OCI-LY1 (cell line): ENCODE results near the gene C3orf80.

Source experiments
- H2AFZ ChIP-seq: fragments of 200-600 bp; sonication (generic), shearing (Covaris generic); 2 replicates; pipeline ENCODE4 v1.6.0; 2014; ENCODE audit warnings: antibody characterized with exemption, mild to moderate bottlenecking, low read length
- H3F3A ChIP-seq: fragments of 200-600 bp; sonication (generic), shearing (Covaris generic); 2 replicates; pipeline ENCODE4 v1.6.0; 2014; ENCODE audit warnings: mild to moderate bottlenecking, antibody characterized with exemption, low read length, moderate library complexity; ENCODE audit not compliant: insufficient read depth
- H3K27ac ChIP-seq: fragments of 200-600 bp; sonication (generic); 2 replicates; pipeline ENCODE4 v1.5.1; 2014; ENCODE audit warnings: low read length, mixed run types, mild to moderate bottlenecking, low read depth; ENCODE audit not compliant: poor library complexity, severe bottlenecking
- H3K27me3 ChIP-seq: fragments of 200-600 bp; sonication (generic); 2 replicates; pipeline ENCODE4 v1.6.0; 2014; ENCODE audit warnings: antibody characterized with exemption, mild to moderate bottlenecking, low read length, moderate library complexity; ENCODE audit not compliant: insufficient read depth
- H3K36me3 ChIP-seq: fragments of 200-600 bp; sonication (generic); 2 replicates; pipeline ENCODE4 v1.6.1; 2014; ENCODE audit warnings: mild to moderate bottlenecking, antibody characterized with exemption, low read length, moderate library complexity, mixed read lengths; ENCODE audit not compliant: insufficient read depth
- H3K4me1 ChIP-seq: fragments of 200-600 bp; sonication (generic); 2 replicates; pipeline ENCODE4 v1.5.1; 2014; ENCODE audit warnings: mild to moderate bottlenecking, low read length, moderate library complexity; ENCODE audit not compliant: insufficient read depth, severe bottlenecking
- H3K4me2 ChIP-seq: fragments of 200-600 bp; sonication (generic), shearing (Covaris generic); 2 replicates; pipeline ENCODE4 v1.6.1; 2014; ENCODE audit warnings: low read length
- H3K4me3 ChIP-seq: fragments of 200-600 bp; sonication (generic); 2 replicates; pipeline ENCODE4 v1.5.1; 2014; ENCODE audit warnings: low read length, low read depth, mild to moderate bottlenecking, mixed read lengths; ENCODE audit not compliant: poor library complexity, severe bottlenecking
- H3K79me2 ChIP-seq: fragments of 200-600 bp; shearing (Covaris generic); 2 replicates; pipeline ENCODE4 v1.6.1; 2016; ENCODE audit warnings: mixed run types, low read length, mixed read lengths; ENCODE audit not compliant: insufficient read depth
- H3K9ac ChIP-seq: fragments of 200-600 bp; sonication (generic), shearing (Covaris generic); 2 replicates; pipeline ENCODE4 v1.6.1; 2014; ENCODE audit warnings: mild to moderate bottlenecking, low read length, mixed read lengths
- H3K9me2 ChIP-seq: fragments of 200-600 bp; sonication (generic), shearing (Covaris generic); 2 replicates; pipeline ENCODE4 v1.6.1; 2014; ENCODE audit warnings: low read depth, mild to moderate bottlenecking, low read length, mixed read lengths
- H3K9me3 ChIP-seq: fragments of 200-600 bp; shearing (Covaris generic); 2 replicates; pipeline ENCODE4 v1.6.1; 2014; ENCODE audit warnings: low read length, mixed read lengths
- H4K20me1 ChIP-seq: fragments of 200-600 bp; sonication (generic), shearing (Covaris generic); 2 replicates; pipeline ENCODE4 v1.6.0; 2016; ENCODE audit warnings: mild to moderate bottlenecking, low read length; ENCODE audit not compliant: insufficient read depth
- EZH2 ChIP-seq: fragments of 200-600 bp; sonication (generic), shearing (Covaris generic); IDR thresholded peaks from 2 replicates; pipeline ENCODE4 v1.8.0; 2017; ENCODE audit warnings: borderline replicate concordance, mixed run types, mild to moderate bottlenecking, antibody characterized with exemption, low read length, moderate library complexity, mixed read lengths
- TF ChIP-seq, protein P1 (sequence below): fragments of 200-600 bp; sonication (generic), shearing (Covaris generic); IDR thresholded peaks from 2 replicates; pipeline ENCODE4 v1.5.1; 2017; ENCODE audit warnings: mild to moderate bottlenecking, antibody characterized with exemption, low read length, moderate library complexity, mixed read lengths

C3orf80 gene

DNA sequence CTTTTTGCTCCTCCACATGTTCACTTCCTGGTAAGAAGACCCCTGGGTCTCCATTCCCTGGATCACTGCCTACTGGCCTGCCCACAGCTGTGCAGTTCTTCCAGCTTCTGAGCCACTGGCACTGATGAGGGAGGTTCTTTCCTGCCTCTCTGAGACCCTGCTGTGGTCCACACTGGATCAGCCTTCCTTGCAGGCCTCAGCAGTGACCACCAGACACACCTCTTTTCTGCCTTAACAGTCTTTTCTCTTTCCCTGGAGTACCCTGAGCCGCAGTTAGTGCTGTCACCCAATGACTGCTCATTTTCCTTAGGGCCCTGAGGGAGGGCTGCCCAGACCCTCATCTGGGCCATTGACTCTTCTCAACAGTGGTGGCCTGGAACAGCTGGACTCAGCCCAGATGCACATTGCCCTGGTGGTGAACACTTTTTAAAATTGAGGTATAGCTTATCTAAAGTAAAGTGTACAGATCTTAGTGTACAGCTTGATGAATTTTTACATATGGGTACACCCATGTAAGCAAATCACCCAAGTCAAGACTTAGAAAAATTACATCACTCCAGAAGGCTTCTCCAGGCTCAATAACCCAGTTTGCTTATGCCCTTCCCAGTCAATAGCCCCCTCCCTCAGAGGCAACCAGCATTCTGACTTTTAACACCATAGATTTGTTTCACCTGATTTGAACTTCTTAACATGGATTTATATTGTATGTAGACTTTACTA lies 32.8 kb upstream of the C3orf80 start:
- Histone ChIP-seq H3K9ac (no peak overlapping the region), H3K4me1 (no peaks in the 10 kb centered on the region), H3K4me2 (no peak overlapping the region), H3K9me3 (no peaks in the 10 kb centered on the region), H3K36me3 (no peaks in the 10 kb centered on the region), H2AFZ (no peak overlapping the region), H3K79me2 (no peaks in the 10 kb centered on the region), H3K27ac (no peak overlapping the region), H3F3A (no peaks in the 10 kb centered on the region), H4K20me1 (no peaks in the 10 kb centered on the region), H3K4me3 (no peak overlapping the region), H3K27me3 (no peaks in the 10 kb centered on the region), H3K9me2 (no peaks in the 10 kb centered on the region)
- no peak for TF ChIP-seq EZH2
- TF ChIP-seq, protein P1, sequence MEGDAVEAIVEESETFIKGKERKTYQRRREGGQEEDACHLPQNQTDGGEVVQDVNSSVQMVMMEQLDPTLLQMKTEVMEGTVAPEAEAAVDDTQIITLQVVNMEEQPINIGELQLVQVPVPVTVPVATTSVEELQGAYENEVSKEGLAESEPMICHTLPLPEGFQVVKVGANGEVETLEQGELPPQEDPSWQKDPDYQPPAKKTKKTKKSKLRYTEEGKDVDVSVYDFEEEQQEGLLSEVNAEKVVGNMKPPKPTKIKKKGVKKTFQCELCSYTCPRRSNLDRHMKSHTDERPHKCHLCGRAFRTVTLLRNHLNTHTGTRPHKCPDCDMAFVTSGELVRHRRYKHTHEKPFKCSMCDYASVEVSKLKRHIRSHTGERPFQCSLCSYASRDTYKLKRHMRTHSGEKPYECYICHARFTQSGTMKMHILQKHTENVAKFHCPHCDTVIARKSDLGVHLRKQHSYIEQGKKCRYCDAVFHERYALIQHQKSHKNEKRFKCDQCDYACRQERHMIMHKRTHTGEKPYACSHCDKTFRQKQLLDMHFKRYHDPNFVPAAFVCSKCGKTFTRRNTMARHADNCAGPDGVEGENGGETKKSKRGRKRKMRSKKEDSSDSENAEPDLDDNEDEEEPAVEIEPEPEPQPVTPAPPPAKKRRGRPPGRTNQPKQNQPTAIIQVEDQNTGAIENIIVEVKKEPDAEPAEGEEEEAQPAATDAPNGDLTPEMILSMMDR = no peak

DNA sequence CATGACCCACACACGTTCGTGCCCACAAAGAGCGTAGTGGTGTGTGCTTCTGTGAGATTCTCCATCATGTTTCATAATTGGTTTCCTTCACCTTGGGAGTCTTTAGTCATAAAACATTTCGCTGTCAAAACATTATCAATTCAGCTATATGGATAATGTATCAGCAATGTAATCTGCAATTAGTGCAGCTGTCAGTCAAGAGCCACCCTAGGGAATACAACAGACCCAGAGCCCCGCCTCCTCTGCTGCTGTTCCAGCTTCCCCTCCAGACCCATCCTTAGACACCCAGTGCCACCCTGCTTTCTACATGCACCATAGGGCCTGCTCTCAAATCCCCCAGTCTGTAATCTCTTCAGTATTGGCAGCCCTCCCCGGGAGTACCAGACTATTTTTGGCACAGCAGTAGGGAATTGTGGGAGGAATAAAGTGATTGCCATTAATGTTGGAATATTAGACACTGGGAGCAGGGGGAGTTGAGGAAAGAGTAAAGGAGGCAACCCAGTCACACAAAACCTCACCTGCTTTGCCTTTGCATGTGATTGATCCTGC lies 31.5 kb upstream of the C3orf80 start:
- Histone ChIP-seq H2AFZ (no peak overlapping the region), H3K79me2 (no peaks in the 10 kb centered on the region), H3K9ac (no peak overlapping the region), H3K9me3 (no peaks in the 10 kb centered on the region), H3K9me2 (no peaks in the 10 kb centered on the region), H3F3A (no peaks in the 10 kb centered on the region), H3K4me3 (no peak overlapping the region), H3K36me3 (no peaks in the 10 kb centered on the region), H3K4me2 (no peak overlapping the region), H3K4me1 (no peaks in the 10 kb centered on the region), H4K20me1 (no peaks in the 10 kb centered on the region), H3K27ac (no peak overlapping the region), H3K27me3 (no peaks in the 10 kb centered on the region)
- TF ChIP-seq, protein P1 = no peak
- TF ChIP-seq EZH2 = no peak

- Histone ChIP-seq H2AFZ (no peak overlapping the region), H3K4me2 (no peak overlapping the region), H3K79me2 (no peaks in the 10 kb centered on the region), H4K20me1 (no peaks in the 10 kb centered on the region), H3K9me2 (no peaks in the 10 kb centered on the region), H3K9ac (no peak overlapping the region), H3K27me3 (no peaks in the 10 kb centered on the region), H3K4me1 (no peaks in the 10 kb centered on the region), H3K4me3 (no peak overlapping the region), H3K9me3 (no peaks in the 10 kb centered on the region), H3K27ac (no peak overlapping the region), H3K36me3 (no peaks in the 10 kb centered on the region), H3F3A (no peaks in the 10 kb centered on the region)
- TF ChIP-seq, protein P1 = no peak
- no peak for TF ChIP-seq EZH2
Measured at GRCh38 chr3:160194438-160194837, 30.8 kb upstream of the C3orf80 start.
